ENCODE data around the gene TEAD1.

GRCh38 chr11:12628314-12628713 lies 45.9 kb upstream of the TEAD1 start:
- TF ChIP-seq CTCF (IDR thresholded peaks at IDR 0.05; ENCODE audit: low read depth, low read length, missing input control): no peak
- no peak for TF ChIP-seq REST (IDR thresholded peaks at IDR 0.05)
- TF ChIP-seq RXRA (IDR thresholded peaks at IDR 0.05): no peak
- no peak for TF ChIP-seq YY1 (IDR thresholded peaks at IDR 0.05)
- TF ChIP-seq RAD21 (IDR thresholded peaks at IDR 0.05): no peak
- no peak for TF ChIP-seq ATF3 (IDR thresholded peaks at IDR 0.05)
- TF ChIP-seq MAX (IDR thresholded peaks at IDR 0.05): no peak
- no peak for TF ChIP-seq TAF1 (conservative IDR thresholded peaks at IDR 0.05)
- no peak for TF ChIP-seq FOXA2 (IDR thresholded peaks at IDR 0.05)
- TF ChIP-seq ZBTB33 (IDR thresholded peaks at IDR 0.05): no peak
- no peak for TF ChIP-seq JUND (IDR thresholded peaks at IDR 0.05)
- no peak for TF ChIP-seq HNF4G (IDR thresholded peaks at IDR 0.05)

Data from liver (tissue), 3 donors.